ENCODE data around the gene PRND.
"Not testable (repeated sequence)": the region's sequence is repeated elsewhere in the genome, so short reads cannot be mapped to it uniquely, and the experiment has no call there.

The PRND gene

DNA sequence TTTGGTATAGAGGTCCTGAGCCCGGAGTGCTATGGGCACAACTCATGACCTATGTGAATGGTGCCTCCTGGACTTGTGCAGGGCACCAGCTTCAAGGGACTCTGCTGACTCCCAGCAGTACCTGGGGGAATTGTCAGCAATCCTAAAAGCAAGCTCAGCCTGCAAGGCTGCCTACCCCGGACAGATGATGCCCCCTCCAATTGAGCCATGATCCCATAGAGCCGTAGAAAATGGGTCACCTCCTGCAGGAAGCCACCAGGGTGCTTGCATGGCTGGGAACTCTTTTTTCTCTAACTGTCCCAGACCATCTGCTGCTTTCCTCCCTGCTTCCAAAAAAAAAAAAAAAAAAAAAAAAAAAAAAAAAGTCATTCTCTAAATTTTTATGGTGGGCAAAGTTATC lies 12.9 kb upstream of the PRND start:
- no peak for DNase-seq (ENCODE audit: low read depth)

DNA sequence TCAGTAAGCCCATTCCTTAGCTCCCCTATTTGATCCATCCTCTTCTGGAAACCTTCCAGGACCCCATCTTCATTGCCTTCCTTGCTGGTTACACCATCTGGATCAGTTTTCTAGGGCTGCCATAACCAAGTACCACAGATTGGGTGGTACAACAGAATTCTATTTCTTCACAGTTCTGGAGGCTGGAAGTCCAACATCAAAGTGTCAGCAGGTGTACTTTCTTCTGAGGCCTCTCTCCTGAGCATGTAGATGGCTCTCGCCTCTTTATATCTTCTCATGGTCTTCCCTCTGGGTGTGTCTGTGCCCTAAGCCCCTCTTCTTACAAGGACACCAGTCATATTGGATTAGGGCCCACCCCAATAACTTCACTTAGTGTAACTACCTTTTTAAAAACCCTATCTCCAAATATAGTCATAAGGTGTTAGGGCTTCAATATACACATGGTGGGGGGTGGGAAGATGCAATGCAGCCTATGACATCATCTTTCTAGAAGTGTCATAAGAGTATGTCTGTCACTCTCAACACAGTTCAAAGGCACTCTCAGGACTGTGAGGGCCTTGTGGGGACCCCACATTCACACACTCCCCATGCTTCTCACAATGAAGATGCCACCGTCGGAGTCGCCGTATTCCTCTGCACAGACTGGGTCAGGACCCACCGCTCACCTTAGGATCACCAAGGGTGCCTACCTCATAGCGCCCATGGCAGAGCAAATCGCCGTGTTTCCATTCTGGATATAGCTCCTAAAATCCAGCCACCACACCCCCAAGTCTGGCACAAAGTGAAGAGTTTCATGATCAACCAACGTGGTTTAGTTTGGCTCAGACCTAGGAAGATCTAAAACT lies 12.2 kb upstream of the PRND start:
- DNase-seq (ENCODE audit: low read depth) = no peak

DNA sequence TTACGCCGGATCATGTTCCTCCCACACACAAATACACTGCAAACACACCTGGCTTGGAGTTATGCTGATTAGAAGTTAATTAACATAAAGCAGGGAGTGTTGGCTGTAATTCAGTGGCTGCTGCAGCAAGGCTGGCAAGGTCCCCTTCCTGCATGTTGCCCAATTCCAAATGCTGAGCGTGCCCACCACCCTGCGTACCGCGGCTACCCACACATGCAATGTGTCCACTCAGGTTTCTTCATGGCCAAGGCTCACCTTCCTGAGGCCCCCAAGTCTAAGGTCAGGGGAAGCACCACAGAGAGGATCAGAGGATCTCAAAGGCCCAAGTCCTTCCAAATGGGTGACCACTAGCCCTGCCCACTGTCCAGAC lies 11.6 kb upstream of the PRND start:
- no peak for DNase-seq (ENCODE audit: low read depth)

DNA sequence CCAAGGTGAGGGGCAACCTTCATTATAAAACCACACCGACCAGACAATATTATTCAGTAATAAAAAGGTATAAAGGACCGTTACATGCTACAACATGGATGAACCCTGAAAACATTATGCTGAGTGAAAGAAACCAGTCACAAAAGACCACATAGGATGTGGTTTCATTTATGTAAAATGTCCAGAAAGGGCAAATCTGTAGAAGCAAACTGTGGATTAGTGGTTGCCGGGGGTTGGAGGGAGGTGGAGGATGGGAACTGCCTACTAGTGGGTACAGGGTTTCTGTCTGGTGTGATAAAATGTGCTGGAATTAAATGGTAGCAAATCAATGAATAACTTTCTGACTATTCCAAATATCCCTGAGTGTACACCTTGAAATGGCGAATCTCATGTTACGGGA lies 10.2 kb upstream of the PRND start:
- DNase-seq (ENCODE audit: low read depth) = no peak

DNA sequence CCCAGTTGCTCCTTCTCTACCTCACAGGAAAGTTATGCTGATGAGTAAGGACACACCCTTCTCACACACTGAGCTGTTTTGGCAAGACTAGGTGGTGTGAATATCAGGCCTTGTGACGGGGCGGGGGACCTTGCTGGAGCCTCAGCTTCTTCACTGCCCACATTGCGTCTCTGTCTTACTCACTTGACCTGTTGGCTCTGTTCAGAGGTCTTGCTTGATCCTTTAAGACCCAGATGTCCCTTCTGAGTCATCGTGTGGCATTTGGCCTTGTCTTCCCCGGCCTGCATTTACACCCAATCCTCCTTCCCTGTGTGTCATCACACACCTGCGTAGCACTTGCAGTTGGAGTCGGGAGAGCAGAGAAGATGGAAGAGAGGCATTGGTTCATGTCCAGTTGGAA lies 8.3 kb upstream of the PRND start:
- no peak for DNase-seq (ENCODE audit: low read depth)

DNA sequence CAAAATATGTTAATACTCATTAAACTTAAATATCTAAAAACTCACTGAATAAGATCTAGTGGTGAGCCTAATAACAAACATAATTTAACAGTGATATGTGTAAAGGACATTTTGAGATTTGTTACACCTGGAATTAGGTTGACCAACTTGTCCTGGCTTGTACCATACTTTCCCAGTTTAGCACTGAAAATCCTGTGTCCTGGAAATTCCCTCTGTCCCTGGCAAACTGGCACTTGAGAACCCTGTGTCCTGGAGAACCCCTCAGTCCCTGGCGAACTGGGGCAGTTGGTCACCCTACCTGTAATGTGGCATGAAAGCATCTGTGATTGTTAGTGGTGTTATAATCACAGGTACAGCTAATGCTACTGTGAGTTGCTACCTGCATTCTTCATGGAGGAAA lies 6.9 kb upstream of the PRND start:
- no peak for DNase-seq (ENCODE audit: low read depth)

DNA sequence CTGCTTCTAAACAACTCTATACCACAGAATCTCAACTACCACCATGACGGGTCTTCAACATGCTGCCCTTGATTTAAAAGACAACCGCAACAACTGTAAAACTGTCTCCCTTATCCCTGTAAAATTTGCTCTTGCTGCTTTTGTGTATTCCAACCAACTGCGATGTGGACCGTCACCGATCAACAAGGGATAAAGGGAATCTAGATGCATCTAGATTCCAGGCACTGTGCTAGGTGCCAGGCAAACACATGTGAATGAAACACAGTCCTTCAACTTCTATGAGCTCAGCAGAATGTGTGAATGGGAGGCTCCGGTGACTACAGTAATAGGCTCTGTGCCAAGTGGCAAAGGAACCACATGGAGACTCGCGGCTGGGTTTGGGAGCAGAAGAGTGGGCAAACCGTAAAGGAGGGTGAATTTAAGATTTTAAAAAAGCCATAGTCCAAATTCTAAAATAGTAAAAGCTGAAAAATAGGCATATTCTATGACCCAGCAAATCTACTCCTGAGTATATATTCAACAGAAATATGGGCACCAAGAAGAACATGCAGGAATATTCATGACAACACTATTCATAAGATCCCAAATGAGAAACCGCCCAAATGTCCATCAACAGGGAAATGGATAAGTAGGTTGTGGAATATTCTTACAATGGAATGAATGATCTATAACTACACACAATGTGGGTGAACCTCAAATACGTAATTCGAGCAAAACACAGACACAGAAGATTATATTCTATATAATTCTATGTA lies 3.7 kb upstream of the PRND start:
- DNase-seq (ENCODE audit: low read depth) = no peak

DNA sequence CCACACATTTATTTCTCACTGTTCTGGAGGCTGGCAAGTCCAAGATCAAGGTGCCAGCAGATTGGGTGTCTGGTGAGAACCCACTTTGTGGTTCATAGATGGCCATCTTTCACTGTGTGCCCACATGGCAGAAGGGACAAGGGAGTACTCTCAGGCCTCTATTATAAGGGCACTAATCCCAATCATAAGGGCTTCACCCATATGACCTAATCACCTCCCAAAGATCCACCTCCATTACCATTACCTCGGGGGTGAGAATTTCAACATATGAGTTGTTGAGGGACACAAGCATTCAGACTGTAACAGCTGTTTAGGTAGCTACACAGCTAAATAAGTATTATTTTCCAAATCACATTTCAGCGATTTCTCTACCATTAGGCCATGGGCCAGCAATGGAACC lies 2.5 kb upstream of the PRND start:
- no peak for DNase-seq (ENCODE audit: low read depth)

DNA sequence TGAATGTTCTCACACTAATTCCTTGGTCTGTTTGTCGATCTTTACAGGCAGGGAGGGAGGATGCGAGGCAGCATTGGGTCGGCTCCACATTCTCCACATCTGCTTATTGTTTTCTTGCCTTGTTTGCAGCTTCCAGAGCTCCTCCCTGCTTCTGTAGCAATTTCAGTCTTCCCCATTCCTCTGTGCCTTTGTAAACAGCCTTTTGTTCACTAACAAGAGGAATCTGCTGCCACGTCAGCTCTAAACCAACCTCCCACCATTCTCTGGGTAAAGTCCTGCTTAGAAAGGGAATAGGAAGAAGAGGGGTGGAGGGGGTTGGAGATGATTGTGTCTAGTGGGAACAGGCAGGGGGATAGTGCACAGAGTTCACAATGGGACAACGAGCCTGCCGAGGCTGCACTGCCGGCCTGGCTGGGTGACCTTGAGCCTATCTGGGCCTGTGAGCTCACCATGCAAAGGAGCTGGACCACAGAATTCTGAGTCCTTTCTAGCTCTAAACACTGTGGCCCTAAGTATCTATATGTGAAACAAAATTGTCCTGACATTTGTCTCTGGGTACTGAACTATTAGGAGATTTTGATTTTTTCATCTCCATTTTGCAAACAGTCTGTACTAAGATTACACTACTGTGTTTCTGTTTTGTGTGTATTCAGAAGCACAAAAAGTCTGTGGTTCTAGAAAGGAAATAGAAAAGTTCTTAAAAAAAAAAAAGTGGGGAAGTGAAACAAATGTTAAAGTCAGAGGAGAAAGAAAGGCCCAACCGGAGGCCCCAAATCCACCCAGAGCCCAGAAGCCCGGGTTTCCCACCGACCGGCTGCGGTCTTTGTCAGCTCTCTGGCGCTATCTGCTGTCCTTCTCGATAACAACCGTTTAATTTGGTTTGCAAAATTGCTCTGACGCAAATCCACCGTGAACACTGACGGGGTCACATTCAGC lies 1.4 kb upstream of the PRND start:
- DNase-seq (ENCODE audit: low read depth) = peak; percentile 48

DNA sequence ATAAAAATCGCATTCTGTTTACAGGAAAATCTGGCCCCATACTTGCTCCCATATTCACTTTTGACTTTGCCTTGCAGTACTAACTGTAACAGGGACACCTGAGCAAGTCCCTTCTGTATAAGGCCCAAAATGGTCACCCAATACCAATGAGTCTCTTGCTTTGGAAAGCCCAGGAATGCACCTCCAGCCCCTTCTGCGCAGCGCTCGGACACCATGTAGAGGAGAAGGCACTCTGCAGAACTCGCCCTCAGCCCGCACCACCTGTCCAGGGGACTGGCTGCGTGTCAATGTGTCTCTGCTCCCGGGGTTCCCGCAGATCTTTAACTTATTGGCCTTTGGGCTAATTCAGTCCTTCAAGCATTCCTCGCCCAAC lies 746 bp upstream of the PRND start:
- DNase-seq (ENCODE audit: low read depth) = no peak

DNA sequence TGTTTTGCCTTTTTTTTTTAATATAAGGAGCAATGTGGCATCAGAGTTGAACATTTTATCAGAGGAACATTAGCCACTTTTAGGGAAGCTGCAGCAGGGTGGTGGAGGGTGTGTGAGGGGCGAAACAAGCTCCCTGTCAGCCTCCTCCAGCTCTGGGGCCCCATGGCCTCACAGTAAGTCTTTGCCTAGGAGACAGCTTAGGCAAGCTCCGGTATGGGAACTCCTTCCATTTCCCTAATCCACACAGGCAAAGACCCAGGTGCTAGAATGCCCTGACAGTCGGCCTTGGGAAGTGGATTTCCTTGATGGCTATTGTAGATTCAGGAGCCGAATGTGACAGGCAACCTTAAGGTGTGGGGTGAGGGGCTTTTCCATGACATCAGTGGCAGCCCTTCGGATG lies 862 bp downstream of the PRND start:
- no peak for DNase-seq (ENCODE audit: low read depth)

DNA sequence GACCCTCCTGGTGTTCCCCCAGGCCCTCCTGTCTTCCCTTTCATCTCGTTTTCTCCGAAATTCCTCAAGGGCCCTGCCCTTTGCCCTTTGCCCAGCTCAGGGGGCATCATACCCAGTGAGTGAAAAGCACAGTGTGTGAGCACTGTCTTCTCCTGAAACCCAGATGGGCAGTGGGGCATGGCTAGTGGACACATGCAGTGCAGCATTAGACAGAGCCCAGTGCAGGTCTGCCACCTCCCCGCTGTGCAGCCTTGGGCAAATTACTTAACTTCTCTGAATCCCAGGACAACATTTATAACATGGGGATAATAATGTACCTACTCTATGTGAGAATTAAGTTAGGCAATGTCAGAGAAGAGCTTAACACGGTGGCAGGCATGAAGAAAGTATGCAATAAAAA lies 1.3 kb downstream of the PRND start:
- no peak for DNase-seq (ENCODE audit: low read depth)

DNA sequence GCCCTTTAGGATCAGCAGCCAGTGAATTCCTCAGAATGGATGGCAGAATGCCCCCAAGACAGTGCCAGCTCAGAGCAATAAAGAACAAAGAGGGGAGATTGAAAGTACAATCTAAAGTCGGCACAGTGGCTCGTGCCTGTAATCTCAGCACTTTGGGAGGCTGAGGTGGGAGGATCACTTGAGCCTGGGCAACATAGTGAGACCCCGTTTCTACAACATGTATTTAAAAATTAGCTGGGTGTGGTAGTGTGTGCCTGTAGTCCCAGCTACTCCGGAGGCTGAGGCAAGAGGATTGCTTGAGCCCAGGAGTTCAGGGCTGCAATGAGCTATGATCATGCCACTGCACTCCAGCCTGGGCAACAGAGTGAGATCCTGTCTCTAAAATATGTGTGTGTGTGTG lies 1.8 kb downstream of the PRND start:
- DNase-seq (ENCODE audit: low read depth) = not testable (repeated sequence)

DNA sequence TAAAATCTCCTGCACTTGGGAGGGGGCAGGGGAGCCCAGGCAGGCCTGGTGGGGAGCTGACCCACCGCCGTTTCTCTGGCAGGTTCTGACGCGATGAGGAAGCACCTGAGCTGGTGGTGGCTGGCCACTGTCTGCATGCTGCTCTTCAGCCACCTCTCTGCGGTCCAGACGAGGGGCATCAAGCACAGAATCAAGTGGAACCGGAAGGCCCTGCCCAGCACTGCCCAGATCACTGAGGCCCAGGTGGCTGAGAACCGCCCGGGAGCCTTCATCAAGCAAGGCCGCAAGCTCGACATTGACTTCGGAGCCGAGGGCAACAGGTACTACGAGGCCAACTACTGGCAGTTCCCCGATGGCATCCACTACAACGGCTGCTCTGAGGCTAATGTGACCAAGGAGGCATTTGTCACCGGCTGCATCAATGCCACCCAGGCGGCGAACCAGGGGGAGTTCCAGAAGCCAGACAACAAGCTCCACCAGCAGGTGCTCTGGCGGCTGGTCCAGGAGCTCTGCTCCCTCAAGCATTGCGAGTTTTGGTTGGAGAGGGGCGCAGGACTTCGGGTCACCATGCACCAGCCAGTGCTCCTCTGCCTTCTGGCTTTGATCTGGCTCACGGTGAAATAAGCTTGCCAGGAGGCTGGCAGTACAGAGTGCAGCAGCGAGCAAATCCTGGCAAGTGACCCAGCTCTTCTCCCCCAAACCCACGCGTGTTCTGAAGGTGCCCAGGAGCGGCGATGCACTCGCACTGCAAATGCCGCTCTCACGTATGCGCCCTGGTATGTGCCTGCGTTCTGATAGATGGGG lies 3.0 kb downstream of the PRND start:
- DNase-seq (ENCODE audit: low read depth) = no peak

DNA sequence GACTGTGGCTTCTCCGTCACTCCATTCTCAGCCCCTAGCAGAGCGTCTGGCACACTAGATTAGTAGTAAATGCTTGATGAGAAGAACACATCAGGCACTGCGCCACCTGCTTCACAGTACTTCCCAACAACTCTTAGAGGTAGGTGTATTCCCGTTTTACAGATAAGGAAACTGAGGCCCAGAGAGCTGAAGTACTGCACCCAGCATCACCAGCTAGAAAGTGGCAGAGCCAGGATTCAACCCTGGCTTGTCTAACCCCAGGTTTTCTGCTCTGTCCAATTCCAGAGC lies 3.5 kb downstream of the PRND start:
- DNase-seq (ENCODE audit: low read depth) = no peak

DNA sequence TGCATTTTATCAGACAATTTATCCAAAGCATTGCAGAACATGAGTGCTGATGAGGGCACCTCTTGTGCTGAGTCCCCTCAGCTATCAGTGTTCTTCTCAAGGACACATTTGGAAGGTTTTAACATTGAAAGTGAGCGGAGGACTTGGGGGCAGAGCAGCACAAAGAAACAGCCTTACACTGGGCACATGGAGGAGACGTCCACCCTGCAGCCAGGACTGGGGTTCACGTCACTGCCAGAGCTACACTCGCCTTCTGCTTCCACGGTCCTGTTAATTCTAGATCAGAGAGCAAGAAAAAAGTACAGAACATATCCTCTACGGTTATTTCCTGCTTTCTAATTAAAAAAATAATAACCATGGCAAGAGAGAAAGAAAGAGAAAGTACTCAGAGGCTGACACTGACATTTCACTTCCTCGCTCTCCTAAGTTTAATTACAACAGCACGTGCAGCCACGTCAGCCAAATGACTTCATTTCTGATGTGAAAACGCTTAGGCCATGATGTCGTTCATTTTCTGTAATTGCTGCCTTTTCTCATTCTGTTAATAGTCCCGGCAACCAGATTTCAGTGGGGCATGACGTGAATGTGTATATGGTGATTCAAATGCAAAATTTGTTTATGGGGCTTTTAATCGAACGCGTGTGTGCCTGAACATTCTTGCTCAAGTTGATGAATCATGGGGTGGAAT lies 5.1 kb downstream of the PRND start:
- no peak for DNase-seq (ENCODE audit: low read depth)

DNA sequence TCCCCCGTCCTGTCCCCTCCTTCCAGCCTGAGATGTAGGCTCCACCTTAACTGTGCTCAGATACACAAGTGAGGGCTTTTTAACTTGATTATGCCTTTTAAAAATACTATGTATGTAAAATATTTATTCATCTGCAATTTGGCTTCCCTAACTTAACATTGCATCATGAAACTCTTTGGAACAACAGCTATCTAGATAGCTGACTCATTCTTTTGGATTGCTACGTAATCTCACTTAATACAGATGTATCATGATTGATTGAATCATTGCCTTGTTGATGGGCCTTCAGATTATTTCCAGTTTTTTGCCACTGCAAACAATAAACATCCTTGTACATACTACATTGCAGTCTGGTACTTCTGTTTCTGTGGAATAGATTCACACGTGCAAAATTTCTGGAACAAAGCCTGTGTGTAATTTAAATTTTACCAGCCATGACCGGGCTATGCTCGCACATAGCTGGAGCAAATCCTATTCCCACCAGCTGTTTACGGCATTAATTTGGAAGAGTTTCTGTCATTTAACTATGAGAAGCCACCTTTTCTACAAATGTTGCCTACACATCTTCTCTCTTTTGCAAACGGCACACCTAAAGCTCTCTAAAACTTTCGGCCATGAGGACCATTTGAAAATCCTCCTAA lies 6.5 kb downstream of the PRND start:
- DNase-seq (ENCODE audit: low read depth) = no peak

DNA sequence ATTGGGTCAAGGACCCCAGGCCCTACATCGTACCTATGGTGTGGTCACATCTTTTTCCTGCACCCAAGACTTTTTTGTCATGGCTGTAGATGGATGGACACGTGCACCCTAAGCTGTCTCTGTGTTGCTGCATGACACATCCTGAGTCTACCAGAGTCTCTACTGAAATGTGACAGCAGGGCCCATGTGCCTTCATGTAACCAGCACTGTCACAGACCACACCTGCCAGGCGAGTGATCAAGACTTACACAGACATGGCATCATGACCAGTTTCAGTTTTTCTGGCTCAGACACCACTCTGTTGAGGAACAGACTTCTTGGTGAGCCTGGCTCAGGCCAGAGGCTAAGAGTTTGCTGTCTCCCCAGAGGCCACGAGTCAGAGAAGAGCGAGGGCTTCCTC lies 7.6 kb downstream of the PRND start:
- no peak for DNase-seq (ENCODE audit: low read depth)

DNA sequence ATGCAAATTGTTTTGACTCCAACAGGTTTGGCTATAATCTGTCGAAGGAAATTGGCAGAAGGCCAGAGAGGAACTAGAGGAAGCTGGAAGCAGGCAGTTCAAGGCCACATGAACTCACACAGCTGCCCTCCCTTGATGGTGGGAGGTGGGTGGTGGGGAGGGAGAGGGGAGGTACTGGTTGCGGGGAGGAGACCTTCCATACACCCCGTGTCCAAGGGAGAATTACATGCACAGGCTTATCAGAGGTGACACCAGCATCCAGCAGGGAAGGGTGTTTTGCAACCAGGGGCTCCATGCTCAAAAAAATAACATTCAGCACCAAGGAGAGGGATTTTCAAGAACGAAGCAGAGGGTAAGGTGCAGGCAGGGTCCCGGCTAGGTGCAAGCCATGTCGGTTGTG lies 9.1 kb downstream of the PRND start:
- DNase-seq (ENCODE audit: low read depth) = no peak

DNA sequence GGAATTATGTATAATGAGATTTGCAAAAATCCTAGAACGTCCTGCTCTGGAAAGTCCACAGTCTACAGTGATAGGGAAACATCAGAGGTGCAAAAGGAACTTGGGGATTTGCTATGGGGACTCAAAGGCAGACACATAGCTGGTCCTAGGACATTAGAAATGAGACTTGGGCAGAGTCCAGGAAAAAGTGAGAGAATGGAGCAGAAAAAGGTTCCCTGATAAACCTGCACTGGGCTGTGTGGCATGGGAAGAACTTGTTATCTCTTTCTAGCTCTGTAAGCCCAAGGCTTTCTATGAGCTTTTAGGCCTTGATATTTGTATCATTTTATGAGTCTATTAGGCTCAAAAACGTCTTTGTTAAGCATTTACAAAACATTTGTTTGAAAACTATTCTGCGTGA lies 15.2 kb downstream of the PRND start:
- no peak for DNase-seq (ENCODE audit: low read depth)

All from stimulated activated CD8-positive, alpha-beta memory T cell treated with anti-CD3 and anti-CD28 coated beads, Interleukin-7, amount 100 ng/mL, for 24 hours (primary cell).